ENCODE results near the gene INSYN2B.

Gene INSYN2B

GRCh38 chr5:169980418-169981053 lies at the start of gene INSYN2B:
INSYN2B (minus strand) TSS chr5:169980495; CDS start chr5:169883898, 96,597 bp downstream.
- peak; percentile 84 for DNase-seq

GRCh38 chr5:170028124-170028523 lies 47.8 kb upstream of the INSYN2B start:
- DNase-seq = no peak

GRCh38 chr5:170025853-170026252 lies 45.6 kb upstream of the INSYN2B start:
- no peak for DNase-seq

- DNase-seq = no peak
These were observed 41.2 kb upstream of the INSYN2B start for GRCh38 chr5:170021506-170021905.

GRCh38 chr5:170020423-170020822 lies 40.1 kb upstream of the INSYN2B start:
- no peak for DNase-seq

- DNase-seq = no peak
These were observed 32.3 kb upstream of the INSYN2B start for GRCh38 chr5:170012622-170013021.

GRCh38 chr5:170011751-170012150 lies 31.5 kb upstream of the INSYN2B start:
- DNase-seq = no peak

GRCh38 chr5:170010595-170010994 lies 30.3 kb upstream of the INSYN2B start:
- no peak for DNase-seq

GRCh38 chr5:170008376-170008775 lies 28.1 kb upstream of the INSYN2B start:
- DNase-seq = no peak

- DNase-seq = no peak
These were observed 25.7 kb upstream of the INSYN2B start for GRCh38 chr5:170006021-170006420.

GRCh38 chr5:170000155-170000554 lies 19.9 kb upstream of the INSYN2B start:
- no peak for DNase-seq

- DNase-seq = no peak
These were observed 19.3 kb upstream of the INSYN2B start for GRCh38 chr5:169999621-170000020.

- DNase-seq = no peak
These were observed 17.5 kb upstream of the INSYN2B start for GRCh38 chr5:169997798-169998197.

GRCh38 chr5:169993485-169993790 lies 13.1 kb upstream of the INSYN2B start:
- DNase-seq = no peak

GRCh38 chr5:169992789-169993484 lies 12.6 kb upstream of the INSYN2B start:
- DNase-seq = no peak

- no peak for DNase-seq
These were observed 11.0 kb upstream of the INSYN2B start for GRCh38 chr5:169991115-169991869.

- DNase-seq = no peak
These were observed 9.1 kb upstream of the INSYN2B start for GRCh38 chr5:169989365-169989764.

GRCh38 chr5:169988947-169989346 lies 8.7 kb upstream of the INSYN2B start:
- no peak for DNase-seq

GRCh38 chr5:169988206-169988605 lies 7.9 kb upstream of the INSYN2B start:
- DNase-seq = no peak

GRCh38 chr5:169979871-169980270 lies 424 bp downstream of the INSYN2B start:
- no peak for DNase-seq

GRCh38 chr5:169978714-169979113 lies 1.6 kb downstream of the INSYN2B start:
- DNase-seq = no peak

- DNase-seq = no peak
These were observed 6.0 kb downstream of the INSYN2B start for GRCh38 chr5:169974121-169974770.

- DNase-seq = no peak
These were observed 7.2 kb downstream of the INSYN2B start for GRCh38 chr5:169973056-169973455.

- DNase-seq = no peak
These were observed 8.5 kb downstream of the INSYN2B start for GRCh38 chr5:169971780-169972179.
